Mucosa of rectum (tissue), 2 donors: ENCODE results near the gene RNF145.

Source experiments
- H3K27ac ChIP-seq, 2 donors: one replicate each; pipeline ENCODE4 v1.7.0; 2013; ENCODE audit warnings: inconsistent platforms in 2 of 2, low read depth in 2 of 2, low read length in 2 of 2
- H3K27me3 ChIP-seq, 2 donors: one replicate each; pipeline ENCODE4 v1.7.0; 2013; ENCODE audit warnings: low read length in 2 of 2; ENCODE audit not compliant: control insufficient read depth in 2 of 2, insufficient read depth in 2 of 2
- H3K36me3 ChIP-seq, 2 donors: one replicate each; pipeline ENCODE4 v1.7.0; 2013; ENCODE audit warnings: low read length in 2 of 2; ENCODE audit not compliant: control insufficient read depth in 2 of 2, insufficient read depth in 2 of 2
- H3K4me1 ChIP-seq, 2 donors: one replicate each; pipeline ENCODE4 v1.7.0; 2013; ENCODE audit warnings: low read length in 2 of 2, mild to moderate bottlenecking in 1 of 2; ENCODE audit not compliant: control insufficient read depth in 2 of 2, insufficient read depth in 2 of 2
- H3K4me3 ChIP-seq, 2 donors: one replicate each; pipeline ENCODE4 v1.7.0; 2013; ENCODE audit warnings: low read length in 2 of 2
- H3K9ac ChIP-seq, 2 donors: one replicate each; pipeline ENCODE4 v1.7.0; 2013; ENCODE audit warnings: low read length in 2 of 2, low read depth in 1 of 2, mild to moderate bottlenecking in 1 of 2
- H3K9me3 ChIP-seq, 2 donors: one replicate each; pipeline ENCODE4 v1.7.0; 2013; ENCODE audit warnings: low read length in 2 of 2; ENCODE audit not compliant: control insufficient read depth in 2 of 2
- donor health status: healthy.
- donor health status: Normal muscosa, but diverticular disease.

The RNF145 gene

GRCh38 chr5:159183247-159183646, 26.1 kb downstream of the RNF145 start:
- Histone ChIP-seq H3K27ac (no peak overlapping the region), H3K9ac (no peak overlapping the region), H3K4me1 (peaks cover 2 to 7% of the 10 kb centered on the region in 2 donors), H3K36me3 (peaks cover 7% of the 10 kb centered on the region in 2 donors), H3K4me3 (no peak overlapping the region), H3K27me3 (no peaks in the 10 kb centered on the region), H3K9me3 (no peaks in the 10 kb centered on the region)

GRCh38 chr5:159182691-159183090, 26.7 kb downstream of the RNF145 start:
- H3K4me3 ChIP-seq: no peak overlapping the region
- no peaks in the 10 kb centered on the region for H3K9me3 ChIP-seq
- no peak overlapping the region for H3K9ac ChIP-seq
- peaks cover 2 to 7% of the 10 kb centered on the region in 2 donors for H3K4me1 ChIP-seq
- H3K27me3 ChIP-seq: no peaks in the 10 kb centered on the region
- peaks cover 7% of the 10 kb centered on the region in 2 donors for H3K36me3 ChIP-seq
- no peak overlapping the region for H3K27ac ChIP-seq

GRCh38 chr5:159181651-159182050, 27.7 kb downstream of the RNF145 start:
- Histone ChIP-seq H3K36me3 (peaks cover 7% of the 10 kb centered on the region in 2 donors), H3K4me3 (no peak overlapping the region), H3K27ac (no peak overlapping the region), H3K9me3 (no peaks in the 10 kb centered on the region), H3K27me3 (no peaks in the 10 kb centered on the region), H3K9ac (no peak overlapping the region), H3K4me1 (peaks cover 2 to 7% of the 10 kb centered on the region in 2 donors)

GRCh38 chr5:159181152-159181551, 28.2 kb downstream of the RNF145 start:
- H3K9me3 ChIP-seq: no peaks in the 10 kb centered on the region
- H3K27ac ChIP-seq: no peak overlapping the region
- H3K9ac ChIP-seq: no peak overlapping the region
- no peaks in the 10 kb centered on the region for H3K27me3 ChIP-seq
- no peak overlapping the region for H3K4me3 ChIP-seq
- H3K4me1 ChIP-seq: peaks cover 2 to 7% of the 10 kb centered on the region in 2 donors
- H3K36me3 ChIP-seq: peaks cover 10 to 12% of the 10 kb centered on the region in 2 donors

GRCh38 chr5:159179529-159180305, 29.6 kb downstream of the RNF145 start:
- H3K4me3 ChIP-seq: no peak overlapping the region
- no peak overlapping the region for H3K9ac ChIP-seq
- no peaks in the 10 kb centered on the region for H3K9me3 ChIP-seq
- H3K4me1 ChIP-seq: peaks cover 2 to 7% of the 10 kb centered on the region in 2 donors
- peak overlapping the region in 1 of 2 donors; percentile 12 for H3K27ac ChIP-seq
- no peaks in the 10 kb centered on the region for H3K27me3 ChIP-seq
- H3K36me3 ChIP-seq: peaks cover 12 to 15% of the 10 kb centered on the region in 2 donors

- Histone ChIP-seq H3K36me3 (peaks cover 12 to 15% of the 10 kb centered on the region in 2 donors), H3K4me1 (peaks cover 2 to 7% of the 10 kb centered on the region in 2 donors), H3K4me3 (no peak overlapping the region), H3K27me3 (no peaks in the 10 kb centered on the region), H3K27ac (peak overlapping the region in 1 of 2 donors; percentile 12), H3K9me3 (no peaks in the 10 kb centered on the region), H3K9ac (no peak overlapping the region)
Measured at GRCh38 chr5:159178978-159179377, 30.4 kb downstream of the RNF145 start.

GRCh38 chr5:159175547-159175946, 33.8 kb downstream of the RNF145 start:
- H3K27me3 ChIP-seq: no peaks in the 10 kb centered on the region
- peaks cover 10 to 16% of the 10 kb centered on the region in 2 donors for H3K36me3 ChIP-seq
- peaks cover 0 to 7% of the 10 kb centered on the region in 2 donors for H3K4me1 ChIP-seq
- no peaks in the 10 kb centered on the region for H3K9me3 ChIP-seq
- H3K4me3 ChIP-seq: no peak overlapping the region
- no peak overlapping the region for H3K9ac ChIP-seq
- H3K27ac ChIP-seq: no peak overlapping the region

- no peaks in the 10 kb centered on the region for H3K27me3 ChIP-seq
- peaks cover 0 to 7% of the 10 kb centered on the region in 2 donors for H3K4me1 ChIP-seq
- H3K9me3 ChIP-seq: no peaks in the 10 kb centered on the region
- H3K27ac ChIP-seq: no peak overlapping the region
- H3K36me3 ChIP-seq: peaks cover 6 to 11% of the 10 kb centered on the region in 2 donors
- no peak overlapping the region for H3K9ac ChIP-seq
- no peak overlapping the region for H3K4me3 ChIP-seq
Measured at GRCh38 chr5:159174511-159175168, 34.7 kb downstream of the RNF145 start.

GRCh38 chr5:159171274-159171673, 38.1 kb downstream of the RNF145 start:
- Histone ChIP-seq H3K27me3 (no peaks in the 10 kb centered on the region), H3K36me3 (peaks cover 10 to 13% of the 10 kb centered on the region in 2 donors), H3K9ac (no peak overlapping the region), H3K27ac (no peak overlapping the region), H3K4me3 (no peak overlapping the region), H3K4me1 (no peaks in the 10 kb centered on the region), H3K9me3 (no peaks in the 10 kb centered on the region)

- Histone ChIP-seq H3K9ac (no peak overlapping the region), H3K9me3 (no peaks in the 10 kb centered on the region), H3K27ac (no peak overlapping the region), H3K4me3 (no peak overlapping the region), H3K27me3 (no peaks in the 10 kb centered on the region), H3K4me1 (no peaks in the 10 kb centered on the region), H3K36me3 (peaks cover 9 to 11% of the 10 kb centered on the region in 2 donors)
Measured at GRCh38 chr5:159170021-159170420, 39.3 kb downstream of the RNF145 start.
